Raji (cell line): ENCODE data around the gene IPPK.

Source experiments
- POLR2A ChIP-seq: IDR thresholded peaks from 2 replicates; pipeline ENCODE4 v1.6.1; 2011; ENCODE audit warnings: low read depth, low read length, control low read depth; ENCODE audit not compliant: insufficient read depth

IPPK gene

DNA sequence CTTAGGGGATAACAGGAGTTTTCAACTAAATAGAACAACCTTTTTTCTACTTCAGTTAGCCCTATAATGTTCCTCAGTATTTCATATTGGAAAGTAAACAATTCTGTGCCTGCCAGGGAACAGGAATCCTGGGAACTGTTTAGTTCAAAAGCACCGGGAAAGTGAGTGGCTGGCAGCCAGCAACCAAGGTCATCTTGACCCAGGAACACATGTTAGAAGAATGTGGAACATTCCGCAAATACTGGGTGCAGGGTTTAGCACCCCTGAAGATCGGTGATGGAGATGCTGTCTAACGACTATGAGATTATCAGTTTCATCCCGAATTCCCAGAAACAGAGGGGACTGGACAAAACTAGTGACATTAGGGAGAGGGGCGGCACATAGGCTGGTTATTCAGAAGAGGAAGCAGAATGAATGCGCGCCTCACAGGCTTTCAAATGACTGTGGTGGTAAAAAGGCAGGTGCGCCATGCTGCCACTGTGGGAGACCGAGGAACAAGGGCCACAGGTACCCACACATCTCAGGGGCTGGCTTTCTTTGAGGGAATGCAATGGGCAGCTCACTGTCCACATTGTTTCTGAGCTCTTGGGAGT is 51.2 kb downstream of the IPPK start:
- no peak for TF ChIP-seq POLR2A

DNA sequence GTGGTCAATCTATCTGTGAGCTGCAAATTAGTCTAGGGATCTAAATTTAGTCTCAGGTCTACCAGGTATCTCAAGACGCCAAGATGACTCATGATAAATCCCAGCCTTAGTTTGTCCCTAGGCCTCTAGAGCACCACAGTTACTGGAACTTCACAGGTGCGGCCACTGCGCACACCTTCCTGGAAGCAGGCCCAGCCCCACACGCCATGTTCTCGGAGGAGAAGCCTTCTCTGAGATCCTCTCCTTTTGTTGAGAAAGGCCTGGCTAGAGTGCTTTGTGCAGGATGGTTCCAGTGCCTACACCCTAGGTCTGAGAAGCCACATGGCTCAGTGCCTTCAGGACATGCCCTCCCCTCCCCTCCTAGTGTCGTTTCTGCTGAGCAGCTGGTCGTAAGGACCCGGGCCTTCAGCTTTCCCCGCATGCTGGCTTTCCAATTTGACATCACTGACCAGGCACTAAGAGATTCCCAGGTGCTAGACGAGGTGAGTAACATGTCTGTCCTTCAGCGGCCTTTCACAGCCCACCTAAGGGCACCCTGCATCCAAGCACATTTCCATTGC is 51.9 kb downstream of the IPPK start:
- no peak for TF ChIP-seq POLR2A

DNA sequence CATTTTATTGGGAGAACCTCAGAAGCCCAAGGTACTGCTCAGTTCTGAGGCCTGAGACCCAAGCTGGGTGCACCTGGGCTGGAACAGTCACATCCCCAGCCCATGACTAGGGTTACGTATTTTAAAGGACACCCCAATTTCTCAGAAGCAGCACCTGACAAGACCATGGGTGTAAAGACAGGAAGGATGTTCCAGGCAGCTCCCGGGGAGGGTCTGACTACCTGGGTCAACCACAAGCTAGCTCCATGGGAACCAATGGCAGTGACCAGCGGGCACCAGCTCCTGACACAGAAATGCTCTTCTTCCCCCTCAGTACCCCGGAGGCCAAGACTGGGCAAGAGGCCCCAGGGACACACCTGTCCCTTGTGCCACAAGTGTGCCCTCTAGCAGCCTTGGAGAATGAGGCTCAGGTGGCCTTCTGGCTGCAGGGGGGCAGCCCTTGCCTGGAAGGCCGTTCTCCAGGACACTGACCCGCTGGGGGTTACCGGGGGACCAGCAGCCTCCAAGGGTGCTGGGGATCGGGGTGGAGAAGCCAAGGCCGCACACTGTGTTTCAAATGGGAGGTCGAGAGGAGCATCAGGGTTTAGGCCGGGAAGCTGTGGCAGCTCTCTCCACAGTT is 52.6 kb downstream of the IPPK start:
- no peak for TF ChIP-seq POLR2A

DNA sequence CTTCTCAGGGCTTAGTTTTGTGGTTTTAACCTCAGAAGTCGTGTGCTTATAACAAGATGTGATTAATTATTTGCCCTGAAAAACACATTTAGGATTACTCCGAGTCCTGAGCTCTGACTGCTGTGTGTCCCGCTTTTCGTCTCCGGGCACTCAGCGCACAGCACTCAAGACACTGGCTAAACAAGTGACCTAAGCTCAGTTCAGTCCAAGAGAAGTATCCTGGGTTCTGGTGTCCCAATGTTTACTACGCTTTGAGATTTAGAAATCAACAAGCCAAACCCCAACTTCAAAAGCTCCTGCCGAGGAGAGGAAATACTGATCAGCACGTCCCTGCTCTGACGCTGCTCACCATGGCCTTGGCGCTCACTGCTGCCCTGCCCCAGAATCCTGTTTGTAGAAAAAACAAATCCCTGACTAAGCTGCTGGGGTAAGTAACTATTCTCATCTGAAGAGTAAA is 53.2 kb downstream of the IPPK start:
- TF ChIP-seq POLR2A: no peak

DNA sequence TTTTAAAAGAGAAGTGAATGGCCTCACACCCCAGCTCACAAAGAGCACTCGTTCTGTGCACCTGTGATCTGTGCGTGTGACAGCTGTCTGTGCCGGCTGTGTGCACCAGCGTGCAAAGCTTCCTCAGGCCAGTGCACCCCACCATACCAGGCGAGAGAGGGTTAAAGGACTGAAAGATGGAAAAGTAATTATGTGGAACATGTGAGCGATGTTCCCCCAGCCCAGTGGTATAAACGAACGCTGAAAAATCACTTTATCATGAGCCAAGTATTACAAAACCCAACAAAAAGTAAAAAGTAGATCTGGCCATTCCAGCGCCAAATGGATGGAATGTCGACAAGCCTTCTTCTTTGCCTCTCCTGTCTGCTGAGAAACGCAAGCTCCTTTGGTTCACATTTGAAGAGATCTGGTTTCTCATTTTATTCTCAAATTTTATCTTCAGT is 53.7 kb downstream of the IPPK start:
- no peak for TF ChIP-seq POLR2A

DNA sequence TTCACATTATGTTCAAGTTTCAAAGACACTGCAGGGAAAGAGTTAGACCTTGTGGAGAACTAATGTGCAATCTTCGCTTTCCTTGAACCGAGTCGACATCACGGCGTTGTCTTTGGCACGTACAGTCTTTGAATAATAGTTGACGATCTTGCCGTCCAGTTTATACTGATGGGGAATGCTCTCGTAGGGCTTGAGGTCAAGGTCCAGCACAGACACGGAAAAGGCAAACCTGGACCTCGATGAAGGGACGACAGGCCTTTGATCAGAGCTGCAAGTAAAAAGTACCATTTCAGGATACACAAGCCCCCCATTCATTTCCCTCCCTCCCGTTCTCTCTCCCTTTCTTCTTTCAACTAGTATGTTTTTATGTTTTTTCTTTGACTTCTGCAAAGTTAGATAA is 54.1 kb downstream of the IPPK start:
- TF ChIP-seq POLR2A: no peak

DNA sequence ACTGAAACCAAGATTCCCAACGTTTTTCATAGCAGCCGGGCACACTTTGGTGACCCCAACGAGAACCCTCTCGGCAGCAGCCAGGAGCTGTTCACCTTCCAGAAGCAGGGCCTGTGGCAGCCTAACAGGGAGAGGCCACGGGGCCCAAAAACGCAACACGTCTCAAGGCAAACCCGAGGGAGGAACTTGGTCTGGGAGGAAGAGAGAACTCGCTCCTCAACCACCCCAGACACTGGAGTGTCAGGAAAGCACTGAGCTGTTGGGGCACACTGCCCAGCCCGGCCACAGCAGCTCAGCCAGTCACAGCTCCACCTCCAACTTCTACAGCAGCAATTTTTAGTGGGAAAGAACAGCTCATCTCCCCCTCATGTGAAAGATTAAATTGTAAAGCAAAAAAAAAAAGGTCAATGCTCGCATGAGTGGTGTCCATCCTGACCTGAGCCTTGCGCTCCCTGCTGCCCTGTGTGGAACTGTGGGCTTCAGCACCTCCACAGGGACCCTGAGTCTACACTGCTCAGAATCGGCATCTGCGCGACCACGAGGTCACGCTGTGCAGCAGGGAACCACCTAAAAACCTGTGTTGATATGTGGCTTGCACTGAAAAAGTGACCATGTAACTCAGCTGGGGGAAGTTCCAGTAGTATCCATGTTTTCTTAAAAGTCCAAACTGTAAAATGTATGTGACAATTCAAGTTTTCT is 55.0 kb downstream of the IPPK start:
- TF ChIP-seq POLR2A: no peak

DNA sequence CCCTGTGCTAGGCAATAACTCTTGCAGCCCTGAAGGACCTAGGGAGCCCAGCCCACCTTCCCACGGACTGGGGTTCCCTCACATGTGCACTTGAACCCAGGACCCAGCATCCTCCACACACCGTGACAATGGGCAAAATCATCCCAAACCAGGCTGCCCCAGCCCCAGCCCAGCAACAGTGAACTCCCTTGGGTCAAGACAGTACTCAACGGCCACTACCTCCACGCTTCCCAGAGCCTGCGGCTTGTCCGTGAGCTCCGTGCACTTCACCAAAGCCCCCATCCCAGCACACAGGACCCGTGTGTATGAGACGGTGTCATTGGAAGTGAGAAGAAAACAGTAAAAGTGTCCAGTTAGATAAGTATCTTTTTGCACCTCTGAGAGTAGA is 55.8 kb downstream of the IPPK start:
- TF ChIP-seq POLR2A: no peak

DNA sequence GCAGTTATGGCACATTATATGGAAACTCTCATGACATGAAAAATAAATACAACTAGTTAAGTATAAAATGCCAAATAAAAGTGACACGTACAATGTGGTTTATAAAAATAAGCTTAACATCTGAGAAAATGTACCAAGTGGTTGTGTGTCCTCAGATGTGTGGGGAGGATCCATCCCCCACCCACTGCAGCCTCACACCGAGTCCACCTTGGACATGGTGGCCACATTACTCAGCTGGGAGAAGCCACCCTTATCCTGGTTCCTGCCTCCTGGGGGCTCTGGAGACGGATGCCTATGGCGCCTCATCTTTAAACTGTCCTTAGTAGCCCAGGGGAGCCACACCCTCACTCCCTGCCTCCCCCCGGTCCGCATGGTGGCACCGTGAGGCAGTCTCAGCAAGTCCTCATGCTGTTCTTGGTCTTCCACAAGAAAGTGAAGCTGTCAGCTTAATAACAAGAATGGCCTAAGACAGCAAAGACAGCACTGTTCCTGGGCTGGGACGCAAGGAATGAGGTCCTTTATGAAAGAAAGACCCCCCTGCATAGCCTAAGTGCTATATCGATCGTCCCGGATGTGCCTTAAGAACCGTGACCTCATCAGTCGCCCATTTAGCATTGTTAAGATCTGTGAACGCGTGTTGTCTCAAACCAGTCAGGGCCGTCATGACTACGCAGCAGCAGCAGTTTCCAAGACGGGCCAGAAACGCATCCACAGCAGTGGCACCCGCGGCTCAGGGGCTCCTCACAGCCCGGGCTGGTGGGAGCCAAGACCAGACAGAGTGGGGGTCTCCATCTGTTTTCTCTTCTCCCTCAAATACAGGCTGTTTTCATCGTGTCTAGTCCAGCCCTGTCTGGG is 56.4 kb downstream of the IPPK start:
- no peak for TF ChIP-seq POLR2A

DNA sequence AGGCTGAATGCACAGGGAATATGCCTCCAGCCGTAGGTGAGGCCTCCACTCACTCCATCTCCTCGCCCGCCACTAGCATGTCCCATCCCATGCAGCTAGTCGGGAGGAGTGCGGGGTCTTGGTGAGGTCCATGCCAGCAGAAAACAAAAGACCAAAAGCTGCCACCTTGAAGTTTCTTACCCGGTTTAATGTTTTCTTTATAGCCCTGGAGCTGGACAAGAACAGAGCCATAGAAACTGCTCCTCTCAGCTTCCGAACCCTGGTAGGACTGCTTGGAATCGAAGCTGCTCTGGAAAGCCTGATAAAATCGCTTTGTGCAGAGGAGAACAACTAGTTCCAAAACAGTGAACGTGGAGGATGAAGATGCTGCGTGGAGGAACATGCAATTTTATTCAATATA is 57.1 kb downstream of the IPPK start:
- no peak for TF ChIP-seq POLR2A

DNA sequence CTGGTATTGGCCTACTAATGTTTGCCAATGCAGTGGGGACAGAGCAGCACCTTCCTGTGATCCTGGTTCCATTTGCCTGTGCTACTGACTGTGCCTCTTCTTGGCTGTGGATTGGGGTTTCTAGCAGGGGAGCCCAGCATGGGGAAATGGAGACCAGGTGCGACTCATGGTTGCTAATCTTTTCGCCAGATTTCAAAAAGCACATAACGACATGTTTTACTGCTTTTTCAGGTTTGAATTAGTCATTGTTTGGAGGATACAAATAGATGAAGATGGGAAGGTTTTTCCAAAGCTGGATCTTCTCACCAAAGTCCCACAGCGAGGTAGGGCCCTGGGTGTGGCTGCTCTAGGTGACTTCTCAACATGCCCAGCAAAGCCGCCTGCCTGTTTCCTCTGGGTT is 57.6 kb downstream of the IPPK start:
- TF ChIP-seq POLR2A: no peak

DNA sequence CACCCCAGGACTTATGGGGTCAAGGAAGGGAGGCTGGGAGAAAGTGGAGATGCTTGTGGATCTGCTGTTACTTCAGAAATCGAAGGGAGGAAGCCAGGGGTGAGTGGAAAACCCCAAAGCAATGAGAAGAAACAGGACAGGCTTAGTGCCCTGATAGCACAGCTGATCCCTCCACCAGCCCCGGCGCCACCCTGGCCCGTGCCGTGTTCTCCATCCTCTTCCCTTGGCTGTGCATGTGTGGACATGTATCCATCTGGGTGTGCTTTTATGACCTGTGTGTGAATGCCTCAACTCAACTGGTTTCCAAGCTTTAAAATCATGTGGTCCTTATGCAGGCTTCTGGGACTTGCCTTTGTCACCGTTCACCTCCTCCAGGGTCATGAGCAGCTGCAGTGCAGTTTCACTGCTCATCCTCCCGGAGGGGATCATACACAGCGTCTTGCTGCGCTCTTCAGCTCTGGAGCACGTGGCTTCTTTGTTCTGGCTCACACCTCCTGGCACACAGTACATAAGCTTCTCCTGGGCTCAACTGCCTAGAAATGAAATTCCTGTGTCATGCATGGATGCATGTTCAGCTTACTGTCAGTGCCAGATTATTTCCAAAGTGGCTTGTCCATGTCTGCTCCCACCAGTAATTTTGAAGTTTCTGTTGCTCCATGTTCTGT is 58.2 kb downstream of the IPPK start:
- no peak for TF ChIP-seq POLR2A

DNA sequence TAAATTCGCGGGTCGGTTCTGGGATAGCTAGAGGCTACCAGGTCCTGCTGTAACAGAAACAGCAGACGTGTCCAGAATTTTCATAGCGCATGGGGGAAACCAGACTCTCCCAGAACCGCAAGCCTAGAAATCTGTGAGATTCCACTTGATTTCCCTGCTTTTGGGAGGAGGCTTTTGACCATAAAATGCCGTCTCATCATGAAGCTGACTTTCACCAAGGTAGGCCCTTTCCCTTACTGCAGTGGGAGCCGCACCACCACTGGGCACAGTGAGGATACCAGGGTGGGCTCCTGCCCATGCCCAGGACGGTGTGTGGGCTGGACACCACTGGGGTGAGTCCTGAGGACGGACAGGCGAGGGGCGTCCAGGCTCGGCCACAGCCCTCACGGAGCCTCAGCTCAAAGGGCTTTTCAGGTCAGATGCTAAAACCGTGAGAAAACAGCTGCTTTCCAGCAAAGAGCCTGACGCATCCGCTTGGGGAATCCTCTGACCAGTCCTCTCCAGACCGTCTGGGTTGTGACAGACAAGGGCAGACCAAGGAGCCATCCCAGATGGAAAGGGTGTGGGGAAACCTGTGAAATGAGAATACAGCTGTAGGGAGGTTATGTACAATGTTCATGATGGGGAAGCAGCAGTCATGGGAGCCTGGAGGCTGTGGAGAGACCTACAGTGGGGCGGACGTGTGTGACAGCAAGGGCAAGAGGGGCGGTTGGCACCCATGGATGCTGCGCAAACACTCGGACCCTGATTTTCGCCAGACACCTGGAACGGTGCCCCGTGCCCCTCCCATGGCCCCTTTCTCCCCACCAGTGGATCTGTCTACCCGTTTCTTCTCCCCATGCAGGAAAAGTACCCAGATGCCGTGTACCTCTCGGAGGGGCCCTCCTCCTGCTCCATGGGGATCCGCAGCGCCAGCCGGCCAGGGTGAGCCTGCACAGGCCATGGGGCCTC is 59.2 kb downstream of the IPPK start:
- TF ChIP-seq POLR2A: no peak
